Fibroblast of skin of abdomen (primary cell): ENCODE measurements around the gene FNBP1L.

Source experiments
- DNase-seq: peaks from one replicate; pipeline ENCODE4 v3.0.0-alpha.2; 2013

FNBP1L gene

DNA sequence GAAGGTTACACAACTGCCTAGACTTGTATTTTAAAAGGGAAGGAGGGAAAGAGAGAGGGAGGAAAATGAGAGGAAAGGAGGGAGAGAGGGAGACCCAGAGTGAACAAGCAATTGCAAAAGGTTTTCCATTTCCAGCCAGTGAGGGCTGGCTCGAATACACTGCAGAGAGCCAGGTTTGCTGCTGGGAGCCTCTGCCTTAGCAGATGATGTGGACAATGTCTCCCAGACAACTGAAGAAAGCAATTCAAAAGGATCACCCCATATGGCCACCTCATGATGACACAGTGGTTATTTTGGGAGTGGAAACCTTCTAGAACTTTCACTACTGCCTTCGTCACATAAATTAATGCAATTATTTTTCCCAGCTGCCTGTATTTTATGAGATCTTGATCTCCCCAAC, 147.3 kb downstream of the FNBP1L start:
- DNase-seq, result peak; percentile 52

DNA sequence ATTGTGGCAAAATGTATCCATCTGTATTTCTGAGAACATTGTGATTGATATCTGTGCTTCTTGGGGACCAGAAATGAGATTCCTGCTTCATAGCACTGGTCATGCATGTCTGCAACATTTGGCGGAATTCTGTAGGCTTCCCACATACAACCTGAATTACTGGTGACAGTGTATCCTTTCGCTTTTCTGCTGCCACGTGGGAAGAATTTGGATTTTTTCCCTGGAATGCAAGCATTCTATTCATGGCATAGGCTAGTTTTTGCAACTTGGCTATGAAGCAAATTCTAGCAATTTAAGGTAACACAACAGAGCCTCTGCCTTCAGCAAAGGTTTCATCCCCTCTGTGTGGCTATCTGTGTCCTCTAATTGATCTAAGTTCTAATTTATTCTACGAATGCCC, 147.8 kb downstream of the FNBP1L start:
- peak; percentile 57 for DNase-seq

DNA sequence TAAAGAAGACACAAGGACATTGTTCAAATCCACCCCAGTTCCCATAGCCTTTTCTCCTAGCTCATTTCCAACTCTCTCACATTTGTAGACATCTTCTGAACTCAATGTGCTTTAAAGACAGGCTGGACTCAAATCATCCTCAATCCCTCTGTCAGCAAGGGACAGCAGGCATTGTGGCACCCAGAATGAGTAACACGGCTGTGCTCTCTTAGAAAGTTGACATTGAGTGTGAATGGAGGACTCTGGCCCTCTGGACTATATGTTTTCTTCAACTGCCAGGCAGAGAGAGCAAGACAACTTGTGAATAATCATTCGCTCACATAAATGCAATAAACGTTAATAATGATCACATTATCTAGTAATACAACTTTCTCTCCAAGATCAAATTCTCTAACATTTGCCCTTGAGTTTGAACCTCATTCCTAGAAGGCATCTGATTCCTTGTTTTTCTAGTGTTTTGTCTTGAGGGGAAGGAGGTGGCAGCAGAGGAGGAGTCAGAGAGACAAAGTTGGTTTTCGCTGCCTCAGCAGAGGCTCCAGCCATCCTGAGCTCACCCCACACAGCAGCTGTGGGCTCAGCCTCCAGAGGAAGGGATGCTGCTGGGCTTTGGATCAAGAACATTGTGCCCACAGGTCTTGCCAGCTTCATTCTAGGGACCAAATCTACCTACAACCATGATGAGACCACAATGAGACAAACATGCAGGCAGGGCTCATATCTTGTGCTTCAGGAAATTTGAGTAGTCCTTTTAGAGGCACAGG, 148.6 kb downstream of the FNBP1L start:
- DNase-seq, result no peak

DNA sequence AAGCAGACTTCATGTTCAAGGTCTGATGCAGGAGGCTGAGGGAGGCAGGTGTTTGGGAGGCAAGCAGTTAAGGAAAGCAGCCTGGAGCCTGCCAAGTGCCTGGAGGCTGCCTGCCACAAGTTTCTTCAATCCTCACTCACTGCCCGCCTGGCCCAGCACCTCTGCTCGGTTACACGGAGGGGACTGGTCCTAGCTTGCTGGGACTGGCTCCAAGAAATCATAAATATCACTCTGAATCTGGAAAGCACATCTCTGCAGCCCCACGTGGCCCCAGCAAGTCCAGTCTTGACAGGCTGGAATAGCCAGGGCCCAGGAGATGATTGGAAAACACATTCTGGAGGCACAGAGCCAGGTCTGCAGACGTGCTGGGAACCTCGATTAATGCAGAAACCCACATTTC, 149.8 kb downstream of the FNBP1L start:
- DNase-seq, result peak; percentile 53

DNA sequence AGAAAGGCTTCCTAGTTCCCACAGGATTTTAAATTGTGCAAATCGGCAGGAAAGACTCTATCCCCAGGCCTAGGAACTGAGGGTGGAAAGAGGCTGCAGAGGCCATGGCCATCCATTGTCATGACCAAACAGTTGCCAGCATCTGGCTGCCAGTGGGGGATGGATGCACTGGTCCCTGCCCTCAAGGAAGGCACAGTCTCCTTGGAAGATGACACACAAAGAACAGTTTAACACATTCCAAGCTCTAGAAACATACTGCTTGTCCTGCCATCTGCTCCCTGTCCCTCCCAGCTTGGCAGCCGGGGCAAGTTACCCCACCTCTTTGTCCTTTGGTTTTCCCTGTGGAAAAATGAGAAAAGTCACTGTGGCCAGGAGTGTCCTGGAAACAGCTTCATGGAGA, 150.5 kb downstream of the FNBP1L start:
- DNase-seq, result no peak

DNA sequence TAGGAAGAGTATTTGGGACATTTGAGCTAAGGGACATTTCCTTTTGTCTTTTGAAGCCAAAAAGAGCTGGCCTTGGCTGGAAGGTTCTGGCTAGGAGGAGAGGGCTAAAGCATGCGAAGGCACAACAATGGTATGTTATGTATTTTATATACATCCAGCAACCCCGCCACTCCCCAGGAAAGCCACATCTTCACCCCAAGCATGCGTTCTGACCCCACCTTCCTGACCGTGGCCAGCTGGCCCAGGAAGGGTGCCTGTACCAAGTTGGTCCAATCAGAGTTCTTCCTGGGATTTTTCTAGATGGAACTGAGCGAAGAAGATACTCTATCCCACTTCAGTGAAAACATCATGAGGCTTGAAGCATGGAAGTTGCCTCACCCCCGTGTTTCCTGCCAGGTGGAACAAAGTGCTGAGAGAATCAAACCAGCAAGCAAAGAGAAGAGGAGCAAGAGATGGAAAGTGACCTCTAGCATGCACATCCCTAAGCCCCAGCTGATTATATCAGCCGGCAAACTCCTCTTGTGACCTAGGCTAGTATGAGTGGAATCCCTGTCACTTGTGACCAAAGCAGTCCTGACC, 151.0 kb downstream of the FNBP1L start:
- DNase-seq, result no peak

DNA sequence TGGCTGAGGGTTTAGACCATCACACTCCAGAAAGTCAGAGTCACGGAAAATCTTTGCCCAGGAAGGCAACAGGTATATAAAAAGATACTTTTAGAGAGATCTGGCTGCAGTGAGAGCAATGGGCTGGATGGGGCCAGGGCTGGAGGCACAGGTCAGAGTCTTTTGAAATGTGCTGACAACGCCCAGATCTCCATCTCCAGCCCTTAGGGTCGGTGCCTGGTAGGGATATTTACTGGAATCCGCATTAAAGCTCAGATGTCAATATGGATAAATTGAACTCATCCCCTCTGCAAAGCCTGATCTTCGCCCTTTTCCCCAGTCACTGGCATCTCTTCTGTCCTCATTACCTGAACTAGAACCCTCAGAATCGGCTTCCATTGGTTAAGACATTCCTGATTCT, 151.6 kb downstream of the FNBP1L start:
- no peak for DNase-seq

DNA sequence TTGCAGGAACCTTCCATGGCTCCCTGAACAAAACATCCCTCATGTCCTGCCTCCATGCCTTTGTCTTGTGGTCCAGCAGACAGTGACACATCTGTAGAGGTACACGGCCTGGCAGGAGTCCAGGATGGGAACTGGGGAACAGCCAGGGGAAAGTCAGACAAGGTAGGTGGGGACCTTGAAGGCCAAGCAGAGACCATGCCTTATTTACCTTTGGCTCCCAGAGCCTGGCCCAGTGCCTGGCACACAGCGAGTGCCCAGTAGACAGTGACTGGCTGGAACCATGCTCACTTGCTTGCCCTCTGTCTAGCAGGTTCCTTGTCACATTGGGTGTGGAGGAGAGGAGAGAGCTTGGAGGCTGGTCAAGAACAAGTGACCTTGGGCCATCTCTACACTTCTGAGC, 152.7 kb downstream of the FNBP1L start:
- DNase-seq, result no peak

DNA sequence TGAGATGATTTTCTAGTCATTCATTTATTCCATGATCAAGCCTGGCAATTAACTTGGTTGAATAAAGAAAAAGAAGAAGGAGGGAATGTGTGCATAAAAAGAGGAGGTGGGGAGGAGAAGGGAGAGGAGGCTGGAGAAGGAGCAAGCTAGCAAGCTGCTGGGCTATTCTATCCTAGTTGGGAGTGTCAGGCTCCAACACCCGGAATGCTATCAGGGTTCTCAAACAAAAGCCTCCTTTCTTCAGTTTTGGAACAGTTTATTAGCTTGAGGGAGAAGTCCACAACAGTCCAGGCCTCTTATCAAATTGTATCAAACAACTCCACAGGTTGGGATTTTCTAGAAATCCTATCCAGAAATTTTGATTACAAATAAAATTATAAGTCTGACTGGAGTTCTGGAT, 153.8 kb downstream of the FNBP1L start:
- DNase-seq, result no peak

DNA sequence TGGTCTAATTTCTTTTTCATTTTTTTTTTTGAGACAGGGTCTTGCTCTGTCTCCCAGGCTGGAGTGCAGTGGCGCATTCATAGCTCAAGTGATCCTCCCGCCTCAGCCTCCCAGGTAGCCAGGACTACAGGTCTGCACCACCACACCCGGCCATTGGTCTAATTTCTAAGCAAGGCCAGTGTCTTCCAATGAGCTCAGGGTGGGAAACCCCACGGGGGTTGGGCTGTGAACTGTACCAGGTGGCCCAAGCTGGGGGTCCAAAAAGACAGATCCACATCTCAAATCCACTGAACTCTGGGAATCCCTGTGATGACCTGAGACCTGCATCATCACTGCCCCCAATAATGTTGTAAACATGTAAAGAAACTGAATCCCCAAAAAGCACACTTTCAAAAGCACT, 154.2 kb downstream of the FNBP1L start:
- DNase-seq, result no peak

DNA sequence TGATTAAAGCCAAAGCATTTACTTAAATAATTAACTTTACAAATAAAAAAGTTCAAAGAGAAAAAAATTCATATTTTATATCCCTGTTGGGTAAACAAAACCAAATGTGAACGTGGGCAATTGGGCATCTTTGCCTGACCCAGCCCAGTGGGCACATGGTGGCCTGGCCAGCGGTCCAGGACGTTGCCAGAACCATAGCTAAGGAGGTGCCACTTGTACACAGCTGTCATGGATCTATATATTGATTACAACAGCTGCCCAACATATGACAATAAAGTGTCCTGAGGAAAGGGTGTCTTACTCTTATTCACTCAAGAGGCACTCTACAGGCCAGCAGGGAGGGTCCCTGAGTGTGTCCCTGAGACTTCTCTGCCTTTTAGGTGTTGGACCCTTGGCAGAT, 155.2 kb downstream of the FNBP1L start:
- DNase-seq, result no peak

DNA sequence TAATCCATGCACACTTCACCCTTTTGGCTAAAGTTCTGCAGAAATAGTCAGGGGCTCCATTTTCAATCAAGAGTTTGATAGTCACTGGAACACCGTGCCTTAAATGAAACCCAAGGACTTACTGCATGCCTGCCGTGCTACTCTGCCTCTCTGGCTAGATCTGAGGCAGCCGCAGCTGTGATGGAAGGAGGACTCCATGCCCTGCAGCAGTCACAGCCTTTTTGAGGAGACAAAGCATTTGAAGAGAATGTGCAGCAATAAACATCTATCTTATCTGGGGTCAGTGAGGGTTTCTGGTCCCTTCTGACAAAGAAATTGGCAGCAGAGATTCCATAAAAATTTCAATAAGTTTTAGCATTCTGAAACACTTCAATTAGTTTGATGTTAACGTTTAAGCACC, 155.7 kb downstream of the FNBP1L start:
- DNase-seq, result no peak
